Activated CD8-positive, alpha-beta T cell treated with anti-CD3 and anti-CD28 coated beads for 36 hours (primary cell): ENCODE results near the gene PPP2R1B. TPM values are rescaled to one million over a fixed set of nuclear protein-coding genes. Genes with fewer than 3 reads are reported as not detected.
A peak's percentile ranks its signal among the peaks of the same experiment; 100 is the strongest.

Source experiments
- ATAC-seq: fragments of 200-7000 bp; cut with Tn5 transposase; one replicate; pipeline ENCODE4 v1.10.0; 2021; ENCODE audit warnings: mild to moderate bottlenecking, moderate library complexity
- CTCF ChIA-PET: fragments of 350-600 bp; sonication (Branson Sonifier 250); formaldehyde crosslinking; loops from one replicate; lab custom pipeline; 2021; ENCODE audit warnings: antibody characterized with exemption; lab: Charles Lee
- POLR2A ChIA-PET: fragments of 350-600 bp; sonication (Branson Sonifier 250); formaldehyde crosslinking; loops from one replicate; lab custom pipeline; 2021; ENCODE audit warnings: antibody characterized with exemption; lab: Charles Lee
- DNase-seq: peaks from one replicate; pipeline ENCODE4 v3.0.0-alpha.2; 2020
- H3K27ac Mint-ChIP-seq: one replicate; pipeline ENCODE4 v1.8.0; 2021; ENCODE audit warnings: mild to moderate bottlenecking, mixed read lengths
- H3K27me3 Mint-ChIP-seq: one replicate; pipeline ENCODE4 v1.8.0; 2021; ENCODE audit warnings: mixed read lengths
- H3K36me3 Mint-ChIP-seq: one replicate; pipeline ENCODE4 v1.8.0; 2021; ENCODE audit warnings: low read depth, mixed read lengths
- H3K4me1 Mint-ChIP-seq: one replicate; pipeline ENCODE4 v1.8.0; 2021; ENCODE audit warnings: low read depth, mixed read lengths
- H3K4me3 Mint-ChIP-seq: one replicate; pipeline ENCODE4 v1.8.0; 2021; ENCODE audit warnings: mild to moderate bottlenecking, moderate library complexity, mixed read lengths
- H3K9me3 Mint-ChIP-seq: one replicate; pipeline ENCODE4 v1.8.0; 2021; ENCODE audit warnings: mixed read lengths
- intact Hi-C: fragments of 100-400 bp; cut with micrococcal nuclease; formaldehyde crosslinking; loops from one replicate; pipeline ENCODE4 v1.10.0; 2022
- total RNA-seq, 2 experiments: library from RNA; stranded (reverse); gene quantifications; one replicate each; pipeline ENCODE4 v1.2.3, GENCODE V29; 2021
- TF ChIP-seq, protein P1 (sequence below): fragments of 200-600 bp; IDR thresholded peaks from one replicate; pipeline ENCODE4 v1.8.0; 2022; ENCODE audit warnings: antibody characterized with exemption, mild to moderate bottlenecking

The PPP2R1B gene
- total RNA-seq, 2 experiments from 2014 or later = 49.7 to 54.0 TPM

DNA sequence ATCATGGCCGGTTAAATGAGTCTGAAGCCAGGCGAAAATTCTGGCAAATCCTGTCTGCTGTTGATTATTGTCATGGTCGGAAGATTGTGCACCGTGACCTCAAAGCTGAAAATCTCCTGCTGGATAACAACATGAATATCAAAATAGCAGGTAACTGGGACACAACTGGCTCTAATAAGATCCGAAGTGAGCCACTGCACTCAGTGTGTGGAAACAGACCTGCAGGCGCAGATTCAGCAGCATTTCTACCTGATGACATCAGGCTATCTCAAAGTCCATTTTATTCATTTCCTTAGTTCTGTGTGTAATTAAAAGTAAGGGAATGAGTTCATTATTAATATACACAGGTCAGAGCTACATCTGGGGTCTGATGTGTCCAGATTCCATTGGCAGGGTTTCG, 78.2 kb downstream of the PPP2R1B start:
- ChIA-PET CTCF (no interaction called here), POLR2A (no interaction called here)

DNA sequence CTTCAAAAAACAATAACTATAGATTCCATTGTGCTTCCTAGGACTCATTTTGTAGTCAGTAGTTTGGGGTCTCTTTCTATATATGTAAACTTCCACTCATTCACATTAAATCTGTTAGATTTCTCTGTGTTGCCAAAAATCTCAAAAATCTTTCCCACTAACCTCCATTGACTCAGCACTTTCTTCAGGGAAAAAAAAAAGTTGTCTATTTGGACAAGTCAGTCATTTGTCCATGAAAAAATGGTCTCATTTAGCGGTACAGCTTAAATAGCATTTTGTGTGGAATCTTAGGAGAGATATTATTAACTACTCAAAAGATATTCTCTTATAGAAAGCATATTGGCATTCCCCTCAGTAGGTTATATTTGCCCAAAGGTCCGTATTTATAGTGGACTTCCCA, 81.9 kb downstream of the PPP2R1B start:
- H3K4me1 Mint-ChIP-seq = no peaks in the 10 kb centered on the region
- POLR2A ChIA-PET = interaction anchor here (0.8 to 1.1 kb wide), 3 partner anchors 9 to 226 kb away, joined by 3 to 4 read pairs (median 4); no protein-coding TSS in a partner anchor
- DNase-seq (no peak), ATAC-seq (no peak)
- H3K27ac Mint-ChIP-seq = peak overlapping the region; percentile 21
- no peak overlapping the region for H3K4me3 Mint-ChIP-seq
- H3K27me3 Mint-ChIP-seq = no peaks in the 10 kb centered on the region
- no peaks in the 10 kb centered on the region for H3K9me3 Mint-ChIP-seq
- H3K36me3 Mint-ChIP-seq = peaks cover 14% of the 10 kb centered on the region
- TF ChIP-seq, protein P1, sequence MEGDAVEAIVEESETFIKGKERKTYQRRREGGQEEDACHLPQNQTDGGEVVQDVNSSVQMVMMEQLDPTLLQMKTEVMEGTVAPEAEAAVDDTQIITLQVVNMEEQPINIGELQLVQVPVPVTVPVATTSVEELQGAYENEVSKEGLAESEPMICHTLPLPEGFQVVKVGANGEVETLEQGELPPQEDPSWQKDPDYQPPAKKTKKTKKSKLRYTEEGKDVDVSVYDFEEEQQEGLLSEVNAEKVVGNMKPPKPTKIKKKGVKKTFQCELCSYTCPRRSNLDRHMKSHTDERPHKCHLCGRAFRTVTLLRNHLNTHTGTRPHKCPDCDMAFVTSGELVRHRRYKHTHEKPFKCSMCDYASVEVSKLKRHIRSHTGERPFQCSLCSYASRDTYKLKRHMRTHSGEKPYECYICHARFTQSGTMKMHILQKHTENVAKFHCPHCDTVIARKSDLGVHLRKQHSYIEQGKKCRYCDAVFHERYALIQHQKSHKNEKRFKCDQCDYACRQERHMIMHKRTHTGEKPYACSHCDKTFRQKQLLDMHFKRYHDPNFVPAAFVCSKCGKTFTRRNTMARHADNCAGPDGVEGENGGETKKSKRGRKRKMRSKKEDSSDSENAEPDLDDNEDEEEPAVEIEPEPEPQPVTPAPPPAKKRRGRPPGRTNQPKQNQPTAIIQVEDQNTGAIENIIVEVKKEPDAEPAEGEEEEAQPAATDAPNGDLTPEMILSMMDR = no peak
- intact Hi-C loops = no loop called here
- CTCF ChIA-PET = interaction anchor here (1.0 kb wide), 2 partner anchors 9 to 93 kb away, joined by 3 read pairs; no protein-coding TSS in a partner anchor

More for the DNA sequence above, 78.2 kb downstream of the PPP2R1B start:
- Mint-ChIP-seq H3K27ac (no peak overlapping the region), H3K9me3 (no peaks in the 10 kb centered on the region), H3K27me3 (no peaks in the 10 kb centered on the region), H3K36me3 (peaks cover 14% of the 10 kb centered on the region), H3K4me3 (no peak overlapping the region), H3K4me1 (no peaks in the 10 kb centered on the region)
- DNase-seq (no peak), ATAC-seq (no peak)
- intact Hi-C loops = no loop called here
- TF ChIP-seq, protein P1 = no peak

DNA sequence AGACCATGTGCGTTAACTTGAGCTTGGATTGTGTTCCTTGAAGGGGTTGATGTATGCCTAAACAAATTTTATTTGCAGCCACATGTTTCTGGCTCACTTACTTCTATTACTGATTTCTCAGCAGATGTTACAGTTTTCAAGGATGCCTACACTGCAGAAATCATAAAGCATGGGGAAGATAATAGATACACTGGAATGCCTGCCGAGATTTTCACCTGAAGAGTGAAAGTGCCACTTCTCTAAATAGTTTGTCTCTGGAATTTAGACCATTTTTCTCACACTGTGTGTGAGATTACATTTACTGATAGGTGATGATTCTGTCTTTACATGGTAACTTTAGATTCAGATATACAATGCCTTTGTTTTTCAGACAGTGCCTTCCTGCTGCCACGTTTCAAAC, 82.4 kb downstream of the PPP2R1B start:
- Mint-ChIP-seq H3K36me3 (peaks cover 14% of the 10 kb centered on the region), H3K27me3 (no peaks in the 10 kb centered on the region), H3K27ac (no peak overlapping the region), H3K4me1 (no peaks in the 10 kb centered on the region), H3K9me3 (no peaks in the 10 kb centered on the region), H3K4me3 (no peak overlapping the region)
- TF ChIP-seq, protein P1 = no peak
- POLR2A ChIA-PET = no interaction called here
- CTCF ChIA-PET = no interaction called here
- DNase-seq (no peak), ATAC-seq (no peak)
- intact Hi-C loops = no loop called here

DNA sequence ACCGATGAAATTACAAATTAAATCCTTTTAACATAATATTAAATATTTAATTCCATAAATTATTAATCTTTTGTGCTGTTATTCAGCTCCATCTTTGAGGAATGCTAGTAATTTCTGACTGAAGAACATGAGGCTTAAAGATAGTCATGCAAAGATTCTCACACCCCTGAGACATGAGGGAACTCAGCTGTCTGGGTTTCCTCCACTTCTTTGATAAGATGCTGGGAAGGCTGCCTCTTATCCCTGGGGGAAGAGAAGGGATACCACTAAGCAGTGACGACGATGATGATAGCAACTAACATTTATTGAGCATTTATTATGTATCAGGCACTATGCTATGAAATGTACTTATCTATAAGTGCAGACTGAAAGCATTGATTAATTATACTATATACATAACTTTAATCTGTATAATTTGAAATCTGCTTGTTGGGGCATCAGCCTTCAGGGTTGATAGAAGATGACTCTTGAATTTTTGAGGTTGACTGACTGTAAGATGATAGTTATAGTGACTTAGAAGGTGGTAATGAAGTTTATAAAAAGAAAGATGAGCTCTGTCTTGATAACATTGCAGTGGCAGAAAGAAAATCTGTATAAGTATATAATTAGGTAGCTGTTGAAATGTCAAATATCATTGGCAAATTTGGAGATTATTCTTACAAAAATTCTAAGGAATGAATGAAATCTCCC, 85.6 kb downstream of the PPP2R1B start:
- no peaks in the 10 kb centered on the region for H3K9me3 Mint-ChIP-seq
- DNase-seq = no peak
- ATAC-seq = no peak
- ChIA-PET POLR2A (no interaction called here), CTCF (interaction anchor here (0.7 kb wide), 1 partner anchor 413 kb away, joined by 3 read pairs; no protein-coding TSS in a partner anchor)
- no peak overlapping the region for H3K27ac Mint-ChIP-seq
- H3K27me3 Mint-ChIP-seq = no peaks in the 10 kb centered on the region
- H3K36me3 Mint-ChIP-seq = peaks cover 12% of the 10 kb centered on the region
- no peak overlapping the region for H3K4me3 Mint-ChIP-seq
- intact Hi-C loops = no loop called here
- no peaks in the 10 kb centered on the region for H3K4me1 Mint-ChIP-seq
- TF ChIP-seq, protein P1 = no peak

Other genes with a start within 250 kb of the PPP2R1B start
- 10 to 100 TPM; 92.2 to 93.7 TPM for gene LAYN, start 225.7 kb downstream of the PPP2R1B start, total RNA-seq
- 1 to 10 TPM; 7.4 to 8.0 TPM for gene SIK2, start 163.9 kb downstream of the PPP2R1B start, total RNA-seq
- gene ALG9, start 105.2 kb upstream of the PPP2R1B start, total RNA-seq = 10 to 100 TPM; 32.0 to 36.6 TPM
- gene FDXACB1, start 112.8 kb upstream of the PPP2R1B start, total RNA-seq = 1 to 10 TPM; 6.9 to 7.1 TPM
- 10 to 100 TPM; 38.6 to 39.1 TPM for gene CFAP68, start 113.2 kb upstream of the PPP2R1B start, total RNA-seq
- not detected for gene CRYAB, start 145.4 kb upstream of the PPP2R1B start, total RNA-seq
- gene HSPB2, start 146.3 kb upstream of the PPP2R1B start, total RNA-seq = not detected
- gene C11orf52, start 152.5 kb upstream of the PPP2R1B start, total RNA-seq = not detected
- 1 to 10 TPM; 9.1 to 9.4 TPM for gene DIXDC1, start 171.0 kb upstream of the PPP2R1B start, total RNA-seq